ENCODE measurements around the gene OR8D2.

DNA sequence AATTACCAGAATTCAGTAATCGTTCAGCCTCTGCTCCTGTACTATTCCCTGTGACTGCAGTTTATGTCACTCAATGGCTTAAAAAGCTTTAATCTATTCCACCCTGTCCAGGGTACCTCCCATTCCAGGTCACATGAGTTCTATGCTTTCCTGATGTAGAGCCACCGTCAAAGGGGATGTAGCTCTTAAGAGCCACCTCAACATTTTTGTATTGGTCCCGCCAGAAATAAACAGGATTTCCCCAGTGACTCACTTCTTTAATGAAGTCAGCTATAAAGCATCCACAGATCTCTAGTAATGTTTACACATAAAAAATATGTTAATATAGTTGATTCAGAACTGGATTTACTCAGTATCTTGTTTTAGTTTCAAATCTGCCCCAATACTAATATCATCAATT lies 4.9 kb downstream of the OR8D2 start:
- TF ChIP-seq, protein P1, sequence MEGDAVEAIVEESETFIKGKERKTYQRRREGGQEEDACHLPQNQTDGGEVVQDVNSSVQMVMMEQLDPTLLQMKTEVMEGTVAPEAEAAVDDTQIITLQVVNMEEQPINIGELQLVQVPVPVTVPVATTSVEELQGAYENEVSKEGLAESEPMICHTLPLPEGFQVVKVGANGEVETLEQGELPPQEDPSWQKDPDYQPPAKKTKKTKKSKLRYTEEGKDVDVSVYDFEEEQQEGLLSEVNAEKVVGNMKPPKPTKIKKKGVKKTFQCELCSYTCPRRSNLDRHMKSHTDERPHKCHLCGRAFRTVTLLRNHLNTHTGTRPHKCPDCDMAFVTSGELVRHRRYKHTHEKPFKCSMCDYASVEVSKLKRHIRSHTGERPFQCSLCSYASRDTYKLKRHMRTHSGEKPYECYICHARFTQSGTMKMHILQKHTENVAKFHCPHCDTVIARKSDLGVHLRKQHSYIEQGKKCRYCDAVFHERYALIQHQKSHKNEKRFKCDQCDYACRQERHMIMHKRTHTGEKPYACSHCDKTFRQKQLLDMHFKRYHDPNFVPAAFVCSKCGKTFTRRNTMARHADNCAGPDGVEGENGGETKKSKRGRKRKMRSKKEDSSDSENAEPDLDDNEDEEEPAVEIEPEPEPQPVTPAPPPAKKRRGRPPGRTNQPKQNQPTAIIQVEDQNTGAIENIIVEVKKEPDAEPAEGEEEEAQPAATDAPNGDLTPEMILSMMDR (optimal IDR thresholded peaks at IDR 0.05 in 1 of 3, IDR thresholded peaks at IDR 0.05 in 1 of 3, conservative IDR thresholded peaks at IDR 0.05 in 1 of 3; ENCODE audit: extremely low read depth in 1 of 3, insufficient read depth in 2 of 3, low read length in 3 of 3), result no peak
- no peak for TF ChIP-seq EZH2 (IDR thresholded peaks at IDR 0.05; ENCODE audit: low read length)

All from keratinocyte (primary cell).